WTC11 (cell line): ENCODE data around the gene CD200R1.

ENCODE experiments used
- ATF6 ChIP-seq: sonication (generic); formaldehyde crosslinking; IDR thresholded peaks from 2 replicates; pipeline ENCODE4 v1.8.1; 2023; ENCODE audit warnings: mild to moderate bottlenecking, missing genetic modification reagents
- CBFB ChIP-seq: sonication (generic); formaldehyde crosslinking; IDR thresholded peaks from 2 replicates; pipeline ENCODE4 v1.8.1; 2022; ENCODE audit warnings: mild to moderate bottlenecking, low read depth, missing genetic modification reagents
- E2F4 ChIP-seq: sonication (generic); formaldehyde crosslinking; IDR thresholded peaks from 2 replicates; pipeline ENCODE4 v1.8.1; 2022; ENCODE audit warnings: low read depth, mild to moderate bottlenecking, moderate library complexity, missing genetic modification reagents, borderline replicate concordance
- ESRRA ChIP-seq: sonication (generic); formaldehyde crosslinking; IDR thresholded peaks from 2 replicates; pipeline ENCODE4 v1.8.1; 2022; ENCODE audit warnings: mild to moderate bottlenecking, missing genetic modification reagents, borderline replicate concordance
- NR2C2 ChIP-seq: sonication (generic); formaldehyde crosslinking; IDR thresholded peaks from 2 replicates; pipeline ENCODE4 v1.8.0; 2022; ENCODE audit warnings: mild to moderate bottlenecking, missing genetic modification reagents
- ZBTB21 ChIP-seq: sonication (generic); formaldehyde crosslinking; IDR thresholded peaks from 2 replicates; pipeline ENCODE4 v1.8.1; 2023; ENCODE audit warnings: mild to moderate bottlenecking, missing genetic modification reagents, borderline replicate concordance
- ZNF396 ChIP-seq: fragments of 250-450 bp; sonication (Bioruptor Pico); IDR thresholded peaks from 2 replicates; pipeline ENCODE4 v1.8.0; 2021; ENCODE audit warnings: mild to moderate bottlenecking, moderate library complexity, borderline replicate concordance
- ZNF416 ChIP-seq: fragments of 250-450 bp; sonication (Bioruptor Pico); IDR thresholded peaks from 2 replicates; pipeline ENCODE4 v1.9.0; 2021; ENCODE audit warnings: mild to moderate bottlenecking, inconsistent platforms
- TF ChIP-seq, protein P1 (sequence below): sonication (generic); formaldehyde crosslinking; IDR thresholded peaks from 2 replicates; pipeline ENCODE4 v1.8.1; 2022; ENCODE audit warnings: low read depth, missing genetic modification reagents, borderline replicate concordance
- TF ChIP-seq, protein P2 (sequence below): fragments of 200-600 bp; IDR thresholded peaks from 2 replicates; pipeline ENCODE4 v1.8.0; 2022; ENCODE audit warnings: antibody characterized with exemption
- TF ChIP-seq, protein P3 (sequence below): sonication (generic); formaldehyde crosslinking; IDR thresholded peaks from 2 replicates; pipeline ENCODE4 v1.8.0; 2022; ENCODE audit warnings: mild to moderate bottlenecking, missing genetic modification reagents

DNA sequence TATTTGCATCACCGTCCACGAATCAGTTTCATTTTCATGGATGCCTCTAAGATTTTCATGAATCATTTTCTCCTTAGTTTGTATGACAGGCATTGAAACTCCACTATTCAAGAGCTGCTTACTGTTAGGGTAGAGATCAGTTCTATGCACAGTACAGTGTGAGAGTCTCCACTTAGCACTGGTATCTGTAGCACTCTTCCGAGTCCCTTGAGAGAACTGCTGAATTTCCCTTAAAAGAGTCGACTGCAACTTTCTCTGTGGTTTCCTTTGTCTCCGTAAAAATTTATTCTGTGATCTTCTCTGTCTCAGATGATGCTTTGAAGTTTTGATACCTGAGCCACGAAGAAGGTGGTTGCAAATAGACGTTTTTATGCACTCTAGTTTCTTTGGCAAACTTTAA lies 30.7 kb upstream of the CD200R1 start:
- TF ChIP-seq ESRRA (no peak), ZNF396 (no peak), E2F4 (CRISPR knock-in tag) (no peak), ZNF416 (CRISPR knock-in tag) (no peak), ZBTB21 (CRISPR knock-in tag) (no peak), NR2C2 (CRISPR knock-in tag) (no peak), CBFB (no peak), ATF6 (CRISPR knock-in tag) (no peak)
- TF ChIP-seq, protein P1, sequence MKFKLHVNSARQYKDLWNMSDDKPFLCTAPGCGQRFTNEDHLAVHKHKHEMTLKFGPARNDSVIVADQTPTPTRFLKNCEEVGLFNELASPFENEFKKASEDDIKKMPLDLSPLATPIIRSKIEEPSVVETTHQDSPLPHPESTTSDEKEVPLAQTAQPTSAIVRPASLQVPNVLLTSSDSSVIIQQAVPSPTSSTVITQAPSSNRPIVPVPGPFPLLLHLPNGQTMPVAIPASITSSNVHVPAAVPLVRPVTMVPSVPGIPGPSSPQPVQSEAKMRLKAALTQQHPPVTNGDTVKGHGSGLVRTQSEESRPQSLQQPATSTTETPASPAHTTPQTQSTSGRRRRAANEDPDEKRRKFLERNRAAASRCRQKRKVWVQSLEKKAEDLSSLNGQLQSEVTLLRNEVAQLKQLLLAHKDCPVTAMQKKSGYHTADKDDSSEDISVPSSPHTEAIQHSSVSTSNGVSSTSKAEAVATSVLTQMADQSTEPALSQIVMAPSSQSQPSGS: no peak
- TF ChIP-seq, protein P2, sequence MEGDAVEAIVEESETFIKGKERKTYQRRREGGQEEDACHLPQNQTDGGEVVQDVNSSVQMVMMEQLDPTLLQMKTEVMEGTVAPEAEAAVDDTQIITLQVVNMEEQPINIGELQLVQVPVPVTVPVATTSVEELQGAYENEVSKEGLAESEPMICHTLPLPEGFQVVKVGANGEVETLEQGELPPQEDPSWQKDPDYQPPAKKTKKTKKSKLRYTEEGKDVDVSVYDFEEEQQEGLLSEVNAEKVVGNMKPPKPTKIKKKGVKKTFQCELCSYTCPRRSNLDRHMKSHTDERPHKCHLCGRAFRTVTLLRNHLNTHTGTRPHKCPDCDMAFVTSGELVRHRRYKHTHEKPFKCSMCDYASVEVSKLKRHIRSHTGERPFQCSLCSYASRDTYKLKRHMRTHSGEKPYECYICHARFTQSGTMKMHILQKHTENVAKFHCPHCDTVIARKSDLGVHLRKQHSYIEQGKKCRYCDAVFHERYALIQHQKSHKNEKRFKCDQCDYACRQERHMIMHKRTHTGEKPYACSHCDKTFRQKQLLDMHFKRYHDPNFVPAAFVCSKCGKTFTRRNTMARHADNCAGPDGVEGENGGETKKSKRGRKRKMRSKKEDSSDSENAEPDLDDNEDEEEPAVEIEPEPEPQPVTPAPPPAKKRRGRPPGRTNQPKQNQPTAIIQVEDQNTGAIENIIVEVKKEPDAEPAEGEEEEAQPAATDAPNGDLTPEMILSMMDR: no peak
- TF ChIP-seq, protein P3, sequence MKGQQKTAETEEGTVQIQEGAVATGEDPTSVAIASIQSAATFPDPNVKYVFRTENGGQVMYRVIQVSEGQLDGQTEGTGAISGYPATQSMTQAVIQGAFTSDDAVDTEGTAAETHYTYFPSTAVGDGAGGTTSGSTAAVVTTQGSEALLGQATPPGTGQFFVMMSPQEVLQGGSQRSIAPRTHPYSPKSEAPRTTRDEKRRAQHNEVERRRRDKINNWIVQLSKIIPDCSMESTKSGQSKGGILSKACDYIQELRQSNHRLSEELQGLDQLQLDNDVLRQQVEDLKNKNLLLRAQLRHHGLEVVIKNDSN (CRISPR knock-in tag): no peak
